ENCODE results near the gene DACT3.

The DACT3 gene

DNA sequence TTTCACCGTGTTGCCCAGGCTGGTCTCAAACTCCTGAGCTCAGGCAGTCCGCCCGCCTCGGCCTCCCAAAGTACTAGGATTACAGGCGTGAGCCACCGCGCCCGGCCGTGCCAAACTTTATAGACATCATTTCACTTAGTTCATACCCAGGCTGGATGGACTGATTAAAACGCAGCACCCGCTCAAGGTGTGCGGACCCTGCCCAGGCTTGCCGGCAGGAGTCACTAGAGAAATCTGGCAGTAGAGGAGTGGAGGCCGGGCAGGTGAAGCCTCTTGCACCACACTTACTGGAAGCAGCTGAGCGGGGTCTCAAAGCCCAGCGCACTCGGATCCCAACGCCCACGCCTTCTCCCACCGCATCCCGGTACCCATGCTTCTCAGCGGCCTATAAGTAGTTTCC lies 47.5 kb downstream of the DACT3 start:
- TF ChIP-seq, protein P1, sequence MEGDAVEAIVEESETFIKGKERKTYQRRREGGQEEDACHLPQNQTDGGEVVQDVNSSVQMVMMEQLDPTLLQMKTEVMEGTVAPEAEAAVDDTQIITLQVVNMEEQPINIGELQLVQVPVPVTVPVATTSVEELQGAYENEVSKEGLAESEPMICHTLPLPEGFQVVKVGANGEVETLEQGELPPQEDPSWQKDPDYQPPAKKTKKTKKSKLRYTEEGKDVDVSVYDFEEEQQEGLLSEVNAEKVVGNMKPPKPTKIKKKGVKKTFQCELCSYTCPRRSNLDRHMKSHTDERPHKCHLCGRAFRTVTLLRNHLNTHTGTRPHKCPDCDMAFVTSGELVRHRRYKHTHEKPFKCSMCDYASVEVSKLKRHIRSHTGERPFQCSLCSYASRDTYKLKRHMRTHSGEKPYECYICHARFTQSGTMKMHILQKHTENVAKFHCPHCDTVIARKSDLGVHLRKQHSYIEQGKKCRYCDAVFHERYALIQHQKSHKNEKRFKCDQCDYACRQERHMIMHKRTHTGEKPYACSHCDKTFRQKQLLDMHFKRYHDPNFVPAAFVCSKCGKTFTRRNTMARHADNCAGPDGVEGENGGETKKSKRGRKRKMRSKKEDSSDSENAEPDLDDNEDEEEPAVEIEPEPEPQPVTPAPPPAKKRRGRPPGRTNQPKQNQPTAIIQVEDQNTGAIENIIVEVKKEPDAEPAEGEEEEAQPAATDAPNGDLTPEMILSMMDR (IDR thresholded peaks at IDR 0.05; ENCODE audit: low read depth, low read length): no peak
- no peak for TF ChIP-seq EZH2phosphoT487 (IDR thresholded peaks at IDR 0.05; ENCODE audit: low read depth)
- no peaks in the 10 kb centered on the region for H3K9me3 ChIP-seq (ENCODE audit: insufficient read depth, low read length)
- no peak overlapping the region for H3K4me3 ChIP-seq (ENCODE audit: low read length)
- H3K9ac ChIP-seq (ENCODE audit: low read length): no peak overlapping the region
- H4K20me1 ChIP-seq (ENCODE audit: insufficient read depth, low read length): no peaks in the 10 kb centered on the region
- H3K79me2 ChIP-seq (ENCODE audit: low read length): no peaks in the 10 kb centered on the region
- no peak overlapping the region for H3K27ac ChIP-seq (ENCODE audit: low read length)
- no peaks in the 10 kb centered on the region for H3K27me3 ChIP-seq (ENCODE audit: low read depth, low read length)
- H2AFZ ChIP-seq (ENCODE audit: low read depth, low read length): no peak overlapping the region
- H3K4me2 ChIP-seq (ENCODE audit: low read length): no peak overlapping the region
- H3K4me1 ChIP-seq (ENCODE audit: low read length): peaks cover 51% of the 10 kb centered on the region
- H3K36me3 ChIP-seq (replicated peaks; ENCODE audit: low read depth, low read length): peaks cover 25% of the 10 kb centered on the region

DNA sequence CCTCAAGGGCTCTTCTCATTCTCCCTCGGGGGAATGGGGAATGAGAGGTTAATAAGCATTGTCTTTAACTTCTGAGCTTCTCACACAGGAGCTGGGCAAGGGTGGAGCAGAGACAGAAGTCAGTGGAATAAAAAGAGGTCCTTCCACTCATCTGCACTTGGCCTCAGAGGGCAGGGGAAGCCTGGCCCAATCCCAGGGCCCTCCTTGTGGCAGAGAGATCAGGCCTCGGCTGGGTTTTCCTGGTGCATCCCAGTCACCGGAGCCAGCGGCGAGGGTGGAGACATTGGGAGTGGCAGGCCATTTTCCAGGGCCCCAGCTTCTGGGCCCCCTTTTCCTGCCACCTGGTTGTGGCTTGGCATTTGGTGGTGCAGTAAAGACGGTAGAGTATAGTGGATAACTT lies 49.2 kb downstream of the DACT3 start:
- H3K36me3 ChIP-seq (replicated peaks; ENCODE audit: low read depth, low read length): peaks cover 43% of the 10 kb centered on the region
- no peak overlapping the region for H3K4me2 ChIP-seq (ENCODE audit: low read length)
- no peak overlapping the region for H3K9ac ChIP-seq (ENCODE audit: low read length)
- no peak overlapping the region for H3K4me3 ChIP-seq (ENCODE audit: low read length)
- H3K4me1 ChIP-seq (ENCODE audit: low read length): peaks cover 35% of the 10 kb centered on the region
- no peaks in the 10 kb centered on the region for H3K27me3 ChIP-seq (ENCODE audit: low read depth, low read length)
- no peak for TF ChIP-seq EZH2phosphoT487 (IDR thresholded peaks at IDR 0.05; ENCODE audit: low read depth)
- TF ChIP-seq, protein P1 (IDR thresholded peaks at IDR 0.05; ENCODE audit: low read depth, low read length): no peak
- H2AFZ ChIP-seq (ENCODE audit: low read depth, low read length): no peak overlapping the region
- no peaks in the 10 kb centered on the region for H4K20me1 ChIP-seq (ENCODE audit: insufficient read depth, low read length)
- H3K27ac ChIP-seq (ENCODE audit: low read length): no peak overlapping the region
- H3K9me3 ChIP-seq (ENCODE audit: insufficient read depth, low read length): no peaks in the 10 kb centered on the region
- no peaks in the 10 kb centered on the region for H3K79me2 ChIP-seq (ENCODE audit: low read length)

DNA sequence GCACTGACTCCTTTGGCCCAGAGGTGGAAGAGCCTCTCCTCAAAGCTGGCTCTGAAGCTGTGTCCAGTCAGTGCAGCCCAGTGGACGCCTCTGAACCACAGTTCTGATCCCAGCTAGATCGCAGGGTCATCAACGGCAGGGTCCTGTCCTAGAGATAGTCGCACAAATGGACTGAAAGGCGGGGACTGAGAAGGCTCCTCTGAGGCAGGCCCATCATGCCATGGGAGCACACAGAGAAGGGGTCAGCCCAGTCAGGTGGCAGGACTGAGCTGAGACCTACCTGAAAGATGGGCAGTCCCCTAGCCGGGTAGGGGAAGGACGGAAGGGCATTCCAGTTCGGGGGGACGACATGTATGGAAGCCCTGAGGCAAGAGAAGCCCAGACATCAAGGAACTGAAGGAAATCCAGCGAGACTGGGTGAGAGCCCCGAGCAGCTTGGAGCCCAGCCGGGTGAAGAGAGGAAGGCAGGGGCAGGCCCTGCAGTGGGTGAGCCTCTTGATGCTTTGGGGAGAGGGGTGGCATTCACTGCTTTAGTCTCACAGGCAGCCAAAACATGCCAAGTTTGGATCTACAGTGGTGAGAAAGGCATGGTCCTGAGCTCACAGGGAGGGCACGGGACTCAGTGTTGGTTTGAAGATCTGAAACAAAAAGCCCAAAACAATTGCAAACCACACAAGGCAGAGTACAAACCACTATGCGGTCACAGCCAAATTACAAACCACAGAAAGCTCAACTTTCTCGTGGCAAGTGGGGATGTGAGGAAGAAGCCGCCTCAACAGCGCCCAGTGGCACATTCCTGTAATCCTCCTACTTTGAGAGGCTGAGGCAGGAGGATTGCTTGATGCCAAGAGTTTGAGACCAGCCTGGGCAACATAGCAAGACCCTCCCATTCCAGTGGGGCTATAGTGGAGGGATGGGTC lies 49.9 kb downstream of the DACT3 start:
- Histone ChIP-seq H3K36me3 (replicated peaks; ENCODE audit: low read depth, low read length) (peaks cover 49% of the 10 kb centered on the region), H3K4me2 (ENCODE audit: low read length) (no peak overlapping the region), H4K20me1 (ENCODE audit: insufficient read depth, low read length) (peaks cover 4% of the 10 kb centered on the region; the same call in 1 of the 2 replicates), H3K4me1 (ENCODE audit: low read length) (peaks cover 29% of the 10 kb centered on the region), H2AFZ (ENCODE audit: low read depth, low read length) (no peak overlapping the region), H3K27me3 (ENCODE audit: low read depth, low read length) (no peaks in the 10 kb centered on the region), H3K27ac (ENCODE audit: low read length) (no peak overlapping the region), H3K4me3 (ENCODE audit: low read length) (no peak overlapping the region), H3K9me3 (ENCODE audit: insufficient read depth, low read length) (no peaks in the 10 kb centered on the region), H3K79me2 (ENCODE audit: low read length) (0 out of 2 replicates have a peak, but pooled peaks cover 2% of the 10 kb centered on the region), H3K9ac (ENCODE audit: low read length) (no peak overlapping the region)
- TF ChIP-seq, protein P1 (IDR thresholded peaks at IDR 0.05; ENCODE audit: low read depth, low read length): no peak
- TF ChIP-seq EZH2phosphoT487 (IDR thresholded peaks at IDR 0.05; ENCODE audit: low read depth): no peak

DNA sequence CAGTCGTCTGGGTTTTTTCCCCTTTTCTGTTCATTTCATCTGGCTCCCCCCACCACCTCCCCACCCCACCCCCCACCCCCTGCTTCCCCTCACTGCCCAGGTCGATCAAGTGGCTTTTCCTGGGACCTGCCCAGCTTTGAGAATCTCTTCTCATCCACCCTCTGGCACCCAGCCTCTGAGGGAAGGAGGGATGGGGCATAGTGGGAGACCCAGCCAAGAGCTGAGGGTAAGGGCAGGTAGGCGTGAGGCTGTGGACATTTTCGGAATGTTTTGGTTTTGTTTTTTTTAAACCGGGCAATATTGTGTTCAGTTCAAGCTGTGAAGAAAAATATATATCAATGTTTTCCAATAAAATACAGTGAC lies 50.6 kb downstream of the DACT3 start:
- Histone ChIP-seq H2AFZ (ENCODE audit: low read depth, low read length) (no peak overlapping the region), H3K9ac (ENCODE audit: low read length) (no peak overlapping the region), H3K79me2 (ENCODE audit: low read length) (peaks cover 9% of the 10 kb centered on the region), H4K20me1 (ENCODE audit: insufficient read depth, low read length) (peaks cover 11% of the 10 kb centered on the region), H3K27me3 (ENCODE audit: low read depth, low read length) (no peaks in the 10 kb centered on the region), H3K9me3 (ENCODE audit: insufficient read depth, low read length) (no peaks in the 10 kb centered on the region), H3K4me2 (ENCODE audit: low read length) (no peak overlapping the region), H3K27ac (ENCODE audit: low read length) (no peak overlapping the region), H3K4me1 (ENCODE audit: low read length) (peaks cover 27% of the 10 kb centered on the region), H3K4me3 (ENCODE audit: low read length) (no peak overlapping the region), H3K36me3 (replicated peaks; ENCODE audit: low read depth, low read length) (peaks cover 55% of the 10 kb centered on the region)
- TF ChIP-seq EZH2phosphoT487 (IDR thresholded peaks at IDR 0.05; ENCODE audit: low read depth): no peak
- TF ChIP-seq, protein P1 (IDR thresholded peaks at IDR 0.05; ENCODE audit: low read depth, low read length): no peak
